DOHH2 (cell line): ENCODE data around the gene SDCBP2.

Experiments used
- H3F3A ChIP-seq: fragments of 200-600 bp; sonication (generic), shearing (Covaris generic); 2 replicates; pipeline ENCODE4 v1.6.0; 2016; ENCODE audit warnings: antibody characterized with exemption, mild to moderate bottlenecking; ENCODE audit not compliant: control insufficient read depth, insufficient read depth
- H3K27ac ChIP-seq: fragments of 200-600 bp; sonication (generic); 2 replicates; pipeline ENCODE4 v1.5.1; 2014; ENCODE audit warnings: low read depth, mild to moderate bottlenecking, low read length, moderate library complexity
- H3K27me3 ChIP-seq: fragments of 200-600 bp; sonication (generic); 2 replicates; pipeline ENCODE4 v1.6.1; 2014; ENCODE audit warnings: mild to moderate bottlenecking, low read length, mixed read lengths; ENCODE audit not compliant: control insufficient read depth
- H3K36me3 ChIP-seq: fragments of 200-600 bp; sonication (generic); 2 replicates; pipeline ENCODE4 v1.6.1; 2014; ENCODE audit warnings: mild to moderate bottlenecking, low read length, moderate library complexity, mixed read lengths; ENCODE audit not compliant: control insufficient read depth
- H3K4me1 ChIP-seq: fragments of 200-600 bp; sonication (generic); 2 replicates; pipeline ENCODE4 v1.6.1; 2014; ENCODE audit warnings: mild to moderate bottlenecking, low read length, mixed read lengths; ENCODE audit not compliant: control insufficient read depth
- H3K4me2 ChIP-seq: fragments of 200-600 bp; sonication (generic); 2 replicates; pipeline ENCODE4 v1.6.0; 2014; ENCODE audit warnings: mild to moderate bottlenecking, low read length, moderate library complexity
- H3K4me3 ChIP-seq: fragments of 200-600 bp; sonication (generic); 2 replicates; pipeline ENCODE4 v1.5.1; 2014; ENCODE audit warnings: mild to moderate bottlenecking, low read length, mixed read lengths
- H3K79me2 ChIP-seq: fragments of 200-600 bp; sonication (generic); 2 replicates; pipeline ENCODE4 v1.6.1; 2014; ENCODE audit warnings: mild to moderate bottlenecking, low read length, mixed read lengths; ENCODE audit not compliant: control insufficient read depth
- H3K9me2 ChIP-seq: fragments of 200-600 bp; sonication (generic); replicated peaks from 2 replicates; pipeline ENCODE4 v1.6.1; 2014; ENCODE audit warnings: mild to moderate bottlenecking, low read length, mixed read lengths; ENCODE audit not compliant: control insufficient read depth
- H3K9me3 ChIP-seq: fragments of 200-600 bp; sonication (generic); 2 replicates; pipeline ENCODE4 v1.6.1; 2014; ENCODE audit warnings: antibody characterized with exemption, low read length, mixed read lengths; ENCODE audit not compliant: control insufficient read depth, insufficient read depth
- H4K20me1 ChIP-seq: fragments of 200-600 bp; sonication (generic); 2 replicates; pipeline ENCODE4 v1.6.0; 2014; ENCODE audit warnings: low read depth, mild to moderate bottlenecking, antibody characterized with exemption, low read length, moderate library complexity; ENCODE audit not compliant: control insufficient read depth, insufficient read depth
- EZH2phosphoT487 ChIP-seq: fragments of 200-600 bp; sonication (generic); IDR thresholded peaks from 2 replicates; pipeline ENCODE4 v1.6.1; 2017; ENCODE audit warnings: borderline replicate concordance, mild to moderate bottlenecking, antibody characterized with exemption, low read length, moderate library complexity, mixed read lengths
- TF ChIP-seq, protein P1 (sequence below): fragments of 200-600 bp; sonication (generic); IDR thresholded peaks from one replicate; pipeline ENCODE4 v1.5.1; 2014; ENCODE audit warnings: antibody characterized with exemption, mild to moderate bottlenecking, low read depth, low read length; ENCODE audit not compliant: poor library complexity, severe bottlenecking

The SDCBP2 gene

DNA sequence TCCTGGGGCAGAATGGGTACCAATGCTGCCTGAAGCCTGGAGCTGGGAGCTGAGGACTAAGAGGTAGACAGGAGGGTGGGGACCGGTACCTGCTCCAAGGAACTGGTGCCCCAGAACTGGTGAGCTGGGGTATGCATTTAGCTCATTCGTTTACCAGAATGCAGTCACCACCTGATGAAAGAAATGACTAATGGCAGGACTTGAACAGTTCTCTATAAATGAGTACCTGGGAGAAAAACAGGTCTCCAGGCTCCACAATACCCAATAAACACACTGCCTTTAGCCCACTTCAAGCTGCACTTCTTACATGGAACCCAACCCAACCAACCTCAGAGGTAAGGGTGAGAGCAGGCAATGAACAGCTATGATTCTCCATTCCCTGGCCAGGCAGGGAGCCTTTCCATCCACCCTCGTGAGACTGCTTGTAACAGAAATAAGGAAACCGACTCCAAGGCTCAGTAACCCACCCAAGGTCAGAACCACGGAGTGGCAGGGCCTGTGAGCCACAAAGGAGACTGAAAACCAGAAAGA is 48.5 kb upstream of the SDCBP2 start:
- peaks cover 38% of the 10 kb centered on the region for H3K4me1 ChIP-seq
- H3K79me2 ChIP-seq = peaks cover 92% of the 10 kb centered on the region
- H3F3A ChIP-seq = no peaks in the 10 kb centered on the region
- H3K36me3 ChIP-seq = peaks cover 65% of the 10 kb centered on the region
- TF ChIP-seq EZH2phosphoT487 = no peak
- TF ChIP-seq, protein P1, sequence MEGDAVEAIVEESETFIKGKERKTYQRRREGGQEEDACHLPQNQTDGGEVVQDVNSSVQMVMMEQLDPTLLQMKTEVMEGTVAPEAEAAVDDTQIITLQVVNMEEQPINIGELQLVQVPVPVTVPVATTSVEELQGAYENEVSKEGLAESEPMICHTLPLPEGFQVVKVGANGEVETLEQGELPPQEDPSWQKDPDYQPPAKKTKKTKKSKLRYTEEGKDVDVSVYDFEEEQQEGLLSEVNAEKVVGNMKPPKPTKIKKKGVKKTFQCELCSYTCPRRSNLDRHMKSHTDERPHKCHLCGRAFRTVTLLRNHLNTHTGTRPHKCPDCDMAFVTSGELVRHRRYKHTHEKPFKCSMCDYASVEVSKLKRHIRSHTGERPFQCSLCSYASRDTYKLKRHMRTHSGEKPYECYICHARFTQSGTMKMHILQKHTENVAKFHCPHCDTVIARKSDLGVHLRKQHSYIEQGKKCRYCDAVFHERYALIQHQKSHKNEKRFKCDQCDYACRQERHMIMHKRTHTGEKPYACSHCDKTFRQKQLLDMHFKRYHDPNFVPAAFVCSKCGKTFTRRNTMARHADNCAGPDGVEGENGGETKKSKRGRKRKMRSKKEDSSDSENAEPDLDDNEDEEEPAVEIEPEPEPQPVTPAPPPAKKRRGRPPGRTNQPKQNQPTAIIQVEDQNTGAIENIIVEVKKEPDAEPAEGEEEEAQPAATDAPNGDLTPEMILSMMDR = no peak
- peaks cover 50% of the 10 kb centered on the region for H4K20me1 ChIP-seq
- peak overlapping the region; percentile 33 for H3K4me2 ChIP-seq
- no peak overlapping the region for H3K4me3 ChIP-seq
- no peak overlapping the region for H3K27ac ChIP-seq
- no peaks in the 10 kb centered on the region for H3K9me2 ChIP-seq
- H3K9me3 ChIP-seq = no peaks in the 10 kb centered on the region
- no peaks in the 10 kb centered on the region for H3K27me3 ChIP-seq

DNA sequence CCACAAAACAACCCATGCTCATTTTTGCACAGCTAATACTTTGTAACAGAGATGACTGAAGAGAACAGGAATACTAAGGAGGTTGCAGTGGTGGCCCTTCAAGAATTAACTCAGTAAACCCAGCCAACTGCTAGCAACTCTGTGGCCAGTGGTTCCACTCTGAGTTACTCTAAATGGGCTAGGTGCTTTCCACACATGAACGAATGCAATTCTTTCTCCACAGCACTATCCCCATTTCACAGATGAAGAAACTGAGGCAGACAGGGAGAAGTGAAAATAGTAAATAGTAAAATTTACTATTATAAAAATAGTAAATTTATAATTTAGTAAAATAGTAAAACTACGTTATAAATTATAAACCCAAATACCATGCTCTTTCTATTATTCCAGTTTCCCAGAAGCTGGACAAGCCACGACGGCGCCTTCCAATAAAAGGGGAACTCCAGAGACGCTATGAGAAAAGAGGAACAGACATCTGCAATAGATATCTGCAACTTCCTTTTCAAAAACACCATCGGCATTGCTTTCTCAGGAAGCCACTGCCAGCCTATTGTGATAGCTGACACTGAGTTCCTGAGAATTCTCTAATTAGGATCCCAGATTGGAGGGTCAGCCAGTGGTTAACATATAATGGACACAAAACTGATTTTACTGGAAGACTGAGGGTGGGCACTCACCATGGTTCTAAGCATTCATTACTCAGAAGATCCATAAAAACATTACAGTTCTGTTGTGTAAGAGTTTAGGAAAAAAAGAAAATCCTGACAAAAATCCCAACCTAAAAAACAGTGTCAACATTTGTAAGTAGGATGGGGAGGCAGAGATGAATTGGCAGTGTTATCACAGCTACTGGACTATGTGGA is 47.7 kb upstream of the SDCBP2 start:
- Histone ChIP-seq H3K9me3 (no peaks in the 10 kb centered on the region), H3K27me3 (no peaks in the 10 kb centered on the region), H3K4me2 (peak overlapping the region; percentile 33), H3F3A (no peaks in the 10 kb centered on the region), H3K27ac (no peak overlapping the region), H3K9me2 (no peaks in the 10 kb centered on the region), H4K20me1 (peaks cover 47% of the 10 kb centered on the region), H3K4me1 (peaks cover 38% of the 10 kb centered on the region), H3K79me2 (peaks cover 85% of the 10 kb centered on the region), H3K4me3 (no peak overlapping the region), H3K36me3 (peaks cover 67% of the 10 kb centered on the region)
- TF ChIP-seq EZH2phosphoT487 = no peak
- TF ChIP-seq, protein P1 = no peak

DNA sequence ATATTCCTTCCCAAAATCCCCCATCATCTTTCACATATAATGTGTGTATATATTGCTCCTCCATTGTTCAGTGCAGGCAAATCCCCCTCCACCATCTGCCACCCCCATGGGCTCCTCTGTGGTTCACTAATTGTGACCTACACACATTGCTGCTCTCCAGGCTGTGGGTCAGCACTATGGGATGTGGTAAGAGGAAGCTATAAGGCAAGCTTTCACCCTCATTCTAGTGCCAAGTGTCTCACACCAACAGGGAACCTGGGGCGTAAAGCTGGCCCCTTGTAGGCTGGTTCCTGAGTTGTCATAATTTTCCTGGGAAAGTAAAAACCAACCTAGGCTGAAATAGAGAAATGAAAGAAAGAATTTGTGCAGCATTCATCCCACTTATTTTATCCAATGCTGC is 47.1 kb upstream of the SDCBP2 start:
- H3K4me3 ChIP-seq = no peak overlapping the region
- H3K79me2 ChIP-seq = peaks cover 78% of the 10 kb centered on the region
- no peaks in the 10 kb centered on the region for H3K27me3 ChIP-seq
- no peaks in the 10 kb centered on the region for H3F3A ChIP-seq
- no peak for TF ChIP-seq EZH2phosphoT487
- TF ChIP-seq, protein P1 = no peak
- H3K4me2 ChIP-seq = no peak overlapping the region
- H3K4me1 ChIP-seq = peaks cover 38% of the 10 kb centered on the region
- no peaks in the 10 kb centered on the region for H3K9me2 ChIP-seq
- H4K20me1 ChIP-seq = peaks cover 45% of the 10 kb centered on the region
- H3K27ac ChIP-seq = no peak overlapping the region
- no peaks in the 10 kb centered on the region for H3K9me3 ChIP-seq
- H3K36me3 ChIP-seq = peaks cover 73% of the 10 kb centered on the region
